GM13976 (cell line): ENCODE results near the gene FAM169A.
"Not testable (repeated sequence)": the region's sequence is repeated elsewhere in the genome, so short reads cannot be mapped to it uniquely, and the experiment has no call there.

ENCODE experiments used
- DNase-seq: peaks from one replicate; pipeline ENCODE4 v3.0.0; 2012; ENCODE audit warnings: low spot score
- CTCF ChIP-seq: IDR thresholded peaks from 2 replicates; pipeline ENCODE4 v1.5.1; 2012; ENCODE audit warnings: borderline replicate concordance, mild to moderate bottlenecking; ENCODE audit not compliant: insufficient read depth; ENCODE audit errors: extremely low read depth, missing control alignments, control extremely low read depth
- in situ Hi-C: fragments of 300-500 bp; cut with MboI; formaldehyde crosslinking; loops from one replicate; pipeline ENCODE4 v1.12.0; 2022; ENCODE audit warnings: low sequenced_read_pairs, mixed read lengths, inconsistent platforms; ENCODE audit not compliant: unreplicated experiment

Gene FAM169A

GRCh38 chr5:74801197-74801596 lies 65.0 kb downstream of the FAM169A start:
- DNase-seq, result no peak
- in situ Hi-C loops, result no loop called here
- no peak for TF ChIP-seq CTCF

- no peak for TF ChIP-seq CTCF
- no peak for DNase-seq
- in situ Hi-C loops, result no loop called here
Observed at GRCh38 chr5:74798977-74799911, 66.9 kb downstream of the FAM169A start.

DNA sequence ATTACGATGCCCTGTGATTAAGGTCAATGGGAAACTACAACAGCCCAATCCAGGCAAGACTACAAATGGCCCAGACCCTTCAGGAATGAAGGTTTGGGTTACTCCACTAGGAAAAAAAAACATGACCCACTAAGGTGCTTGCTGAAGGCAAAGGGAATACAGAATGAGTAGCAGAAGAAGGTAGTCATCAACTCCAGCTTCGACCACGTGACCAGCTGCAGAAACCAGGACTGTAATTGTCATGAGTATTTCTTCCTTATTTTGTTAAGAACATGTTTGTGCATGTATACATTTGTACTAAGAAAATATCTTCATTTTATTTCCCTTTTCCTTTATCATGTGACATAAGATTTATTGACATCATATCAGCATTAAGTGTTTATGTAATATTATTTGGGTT lies 74.5 kb downstream of the FAM169A start:
- in situ Hi-C loops, DNase-seq: not testable (repeated sequence)

DNA sequence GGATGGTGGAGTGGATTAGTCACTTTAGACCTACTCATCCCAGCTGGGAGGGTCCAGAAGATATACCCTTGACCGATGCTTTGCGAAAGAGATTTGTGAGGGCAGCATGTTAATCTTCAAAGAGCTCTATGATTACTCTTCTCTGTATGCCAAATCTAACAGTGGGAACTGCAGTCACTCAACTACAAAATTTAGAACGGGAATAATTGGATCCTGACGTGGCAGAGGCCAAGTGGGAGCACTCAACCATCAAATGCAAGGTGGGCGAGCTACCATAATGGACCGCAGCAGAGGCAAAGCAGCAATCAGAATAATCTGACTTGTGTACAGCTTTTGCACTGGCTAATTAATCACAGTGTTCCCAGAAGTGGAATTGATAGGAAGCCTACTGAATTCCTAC lies 78.8 kb downstream of the FAM169A start:
- no peak for DNase-seq
- no peak for TF ChIP-seq CTCF
- in situ Hi-C loops, result no loop called here

DNA sequence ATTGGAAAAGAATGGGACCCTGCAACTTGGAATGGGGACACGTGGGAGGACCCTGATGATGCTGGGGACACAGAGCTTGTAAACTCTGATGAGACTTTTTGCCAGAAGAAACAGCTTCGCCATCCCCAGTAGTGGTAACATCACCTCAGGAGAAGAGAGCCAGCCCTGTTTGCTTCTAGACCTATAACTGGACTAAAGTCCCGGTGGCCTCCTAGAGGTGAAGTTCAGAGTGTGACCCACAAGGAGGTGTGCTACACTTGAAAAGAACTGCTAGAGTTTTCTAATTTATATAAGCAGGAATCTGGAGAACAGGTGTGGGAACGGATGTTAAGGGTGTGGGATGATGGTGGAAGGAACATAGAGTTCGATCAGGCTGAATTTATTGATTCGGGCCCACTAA lies 79.3 kb downstream of the FAM169A start:
- no peak for TF ChIP-seq CTCF
- in situ Hi-C loops, result no loop called here
- DNase-seq, result no peak

- in situ Hi-C loops, result no loop called here
- TF ChIP-seq CTCF, result no peak
- no peak for DNase-seq
Observed at GRCh38 chr5:74778609-74779008, 87.6 kb downstream of the FAM169A start.

DNA sequence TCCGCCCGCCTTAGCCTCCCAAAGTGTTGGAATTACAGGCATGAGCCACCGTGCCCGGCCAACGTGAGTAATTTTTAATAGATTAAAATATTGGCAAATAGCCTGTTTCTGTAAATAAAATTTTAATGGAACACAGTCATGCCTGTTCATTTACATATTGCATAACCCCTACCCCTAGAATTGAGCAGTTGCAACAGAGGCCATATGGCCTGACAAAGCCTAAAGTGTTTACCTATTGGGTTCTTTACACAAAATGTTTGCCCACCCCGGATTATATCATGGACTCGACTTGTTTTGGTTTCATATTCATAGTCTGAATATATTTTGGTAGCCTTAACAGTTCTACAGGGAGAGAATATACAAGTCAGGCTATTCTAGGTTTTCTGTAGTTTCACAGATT lies 93.8 kb downstream of the FAM169A start:
- no peak for TF ChIP-seq CTCF
- in situ Hi-C loops, result no loop called here
- no peak for DNase-seq
